ENCODE measurements around the gene NCAM1.

DNA sequence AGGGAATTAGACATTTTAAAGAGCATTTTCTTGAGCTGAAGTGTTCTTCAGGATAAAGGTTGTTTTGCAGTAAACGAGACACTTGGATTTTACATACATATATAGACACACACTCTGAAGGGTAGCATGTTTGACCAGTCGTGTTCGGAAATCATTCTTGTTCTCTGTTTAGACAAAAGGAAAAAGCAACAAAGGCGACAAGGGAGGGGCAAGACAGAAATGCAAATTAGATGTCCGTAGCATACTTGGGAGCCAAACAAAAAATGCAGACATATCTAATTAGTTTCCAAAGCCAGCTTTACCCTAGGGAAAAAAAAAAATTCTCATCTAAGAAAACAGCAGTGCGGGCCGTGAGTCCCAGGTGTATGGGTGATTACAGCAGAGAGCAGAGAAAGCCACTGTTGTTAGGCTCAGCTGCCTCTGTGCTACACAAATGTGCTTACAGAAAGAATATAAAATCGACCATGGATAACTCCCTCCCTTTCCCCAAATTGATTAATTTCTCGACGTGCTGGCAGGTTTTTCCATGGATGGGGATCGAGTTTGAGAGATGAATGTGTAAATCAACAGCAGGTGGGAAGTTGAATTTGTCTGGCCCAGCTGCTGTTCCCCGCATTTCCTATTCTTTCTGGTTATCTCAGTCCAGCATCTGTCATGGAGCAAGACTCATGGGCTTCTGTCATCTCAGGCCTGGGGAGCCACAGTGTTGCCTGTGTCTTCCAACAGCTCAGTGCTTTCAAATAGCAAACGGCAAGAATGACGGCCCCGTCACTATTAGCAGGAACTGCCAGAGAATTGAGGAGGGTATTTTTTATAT, 176.7 kb downstream of the NCAM1 start:
- TF ChIP-seq POLR2A (IDR thresholded peaks at IDR 0.05), result no peak
- TF ChIP-seq, protein P1, sequence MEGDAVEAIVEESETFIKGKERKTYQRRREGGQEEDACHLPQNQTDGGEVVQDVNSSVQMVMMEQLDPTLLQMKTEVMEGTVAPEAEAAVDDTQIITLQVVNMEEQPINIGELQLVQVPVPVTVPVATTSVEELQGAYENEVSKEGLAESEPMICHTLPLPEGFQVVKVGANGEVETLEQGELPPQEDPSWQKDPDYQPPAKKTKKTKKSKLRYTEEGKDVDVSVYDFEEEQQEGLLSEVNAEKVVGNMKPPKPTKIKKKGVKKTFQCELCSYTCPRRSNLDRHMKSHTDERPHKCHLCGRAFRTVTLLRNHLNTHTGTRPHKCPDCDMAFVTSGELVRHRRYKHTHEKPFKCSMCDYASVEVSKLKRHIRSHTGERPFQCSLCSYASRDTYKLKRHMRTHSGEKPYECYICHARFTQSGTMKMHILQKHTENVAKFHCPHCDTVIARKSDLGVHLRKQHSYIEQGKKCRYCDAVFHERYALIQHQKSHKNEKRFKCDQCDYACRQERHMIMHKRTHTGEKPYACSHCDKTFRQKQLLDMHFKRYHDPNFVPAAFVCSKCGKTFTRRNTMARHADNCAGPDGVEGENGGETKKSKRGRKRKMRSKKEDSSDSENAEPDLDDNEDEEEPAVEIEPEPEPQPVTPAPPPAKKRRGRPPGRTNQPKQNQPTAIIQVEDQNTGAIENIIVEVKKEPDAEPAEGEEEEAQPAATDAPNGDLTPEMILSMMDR (IDR thresholded peaks at IDR 0.05), result no peak

All from vagina (tissue), 2 donors.